RWPE1 (cell line): ENCODE measurements around the gene C21orf91.
"Not testable (repeated sequence)": the region's sequence is repeated elsewhere in the genome, so short reads cannot be mapped to it uniquely, and the experiment has no call there.

ENCODE experiments used
- CTCF ChIA-PET: fragments of 350-600 bp; sonication (Branson Sonifier 250); formaldehyde crosslinking; extraction: SDS; loops from one replicate; lab custom pipeline; 2021; lab: Yijun Ruan, JAX
- POLR2A ChIA-PET: fragments of 400-600 bp; formaldehyde crosslinking; extraction: SDS; loops from one replicate; lab custom pipeline; 2020; ENCODE audit warnings: antibody characterized with exemption; ENCODE audit not compliant: low non-redundant PET; lab: Yijun Ruan, JAX
- DNase-seq: peaks from one replicate; pipeline ENCODE4 v3.0.0; 2012; ENCODE audit warnings: low spot score
- H3K27ac ChIP-seq: fragments of 450-650 bp; 2 replicates; pipeline ENCODE4 v1.5.1; 2017
- CTCF ChIP-seq: fragments of 450-650 bp; conservative IDR thresholded peaks from 2 replicates; pipeline ENCODE4 v1.5.1; 2017; ENCODE audit warnings: low read depth, mild to moderate bottlenecking

The C21orf91 gene

GRCh38 chr21:17775431-17776126 lies 43.6 kb downstream of the C21orf91 start:
- POLR2A ChIA-PET = no interaction called here
- no peak for TF ChIP-seq CTCF
- no peak for DNase-seq
- H3K27ac ChIP-seq = no peak overlapping the region
- CTCF ChIA-PET = interaction anchor here (0.6 to 0.9 kb wide), 2 partner anchors 45 to 148 kb away, joined by 3 read pairs; no protein-coding TSS in a partner anchor

- DNase-seq, H3K27ac ChIP-seq, POLR2A ChIA-PET: not testable (repeated sequence)
- CTCF ChIA-PET = interaction anchor here (0.6 kb wide), 1 partner anchor 46 kb away, joined by 3 read pairs; no protein-coding TSS in a partner anchor
Observed at GRCh38 chr21:17775021-17775420, 44.1 kb downstream of the C21orf91 start.

DNA sequence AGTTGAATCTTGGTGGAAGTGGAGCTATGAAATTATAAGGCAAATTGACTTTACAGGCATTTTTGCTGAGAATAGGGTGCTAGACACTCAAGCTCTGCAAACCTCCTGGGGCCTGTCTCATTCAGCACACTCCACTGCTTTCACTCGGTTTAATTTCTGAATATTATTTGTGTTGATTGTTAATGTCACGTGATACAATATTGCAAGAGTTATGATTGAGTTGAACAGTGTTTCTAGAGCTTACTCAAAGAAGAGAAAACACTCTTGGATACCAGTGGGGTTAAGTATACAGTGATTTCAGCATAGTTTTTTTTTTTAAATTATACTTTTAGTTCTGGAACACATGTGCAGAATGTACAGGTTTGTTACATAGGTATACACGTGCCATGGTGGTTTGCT lies 49.7 kb downstream of the C21orf91 start:
- no peak for DNase-seq
- TF ChIP-seq CTCF = no peak
- ChIA-PET CTCF (interaction anchor here (0.6 kb wide), 2 partner anchors 31 to 271 kb away, joined by 3 to 7 read pairs; no protein-coding TSS in a partner anchor), POLR2A (no interaction called here)
- no peak overlapping the region for H3K27ac ChIP-seq

- DNase-seq = no peak
- no peak for TF ChIP-seq CTCF
- POLR2A ChIA-PET = no interaction called here
- CTCF ChIA-PET = interaction anchor here (0.6 kb wide), 2 partner anchors 30 to 270 kb away, joined by 3 to 7 read pairs; no protein-coding TSS in a partner anchor
- H3K27ac ChIP-seq = no peak overlapping the region
Observed at GRCh38 chr21:17768840-17769446, 50.2 kb downstream of the C21orf91 start.

DNA sequence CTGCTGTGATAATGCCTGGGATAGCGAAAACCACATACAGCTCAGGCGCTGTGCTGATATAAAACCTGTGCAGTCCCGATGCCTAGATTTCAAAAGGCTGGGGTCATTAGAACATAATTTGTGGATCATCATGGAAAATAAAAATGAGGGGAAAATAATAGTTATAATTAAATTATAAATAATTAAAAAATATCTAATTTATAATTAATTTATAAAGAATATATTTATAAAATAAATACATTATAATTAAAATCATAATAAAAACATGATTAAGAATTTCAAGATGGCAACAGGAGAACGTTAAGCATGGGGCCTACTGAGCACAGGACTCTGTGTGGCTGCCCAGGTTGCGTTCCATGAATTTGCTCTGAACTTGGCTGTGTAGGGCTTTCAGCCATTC lies 53.9 kb downstream of the C21orf91 start:
- no peak for DNase-seq
- POLR2A ChIA-PET = no interaction called here
- TF ChIP-seq CTCF = no peak
- no peak overlapping the region for H3K27ac ChIP-seq
- CTCF ChIA-PET = no interaction called here

DNA sequence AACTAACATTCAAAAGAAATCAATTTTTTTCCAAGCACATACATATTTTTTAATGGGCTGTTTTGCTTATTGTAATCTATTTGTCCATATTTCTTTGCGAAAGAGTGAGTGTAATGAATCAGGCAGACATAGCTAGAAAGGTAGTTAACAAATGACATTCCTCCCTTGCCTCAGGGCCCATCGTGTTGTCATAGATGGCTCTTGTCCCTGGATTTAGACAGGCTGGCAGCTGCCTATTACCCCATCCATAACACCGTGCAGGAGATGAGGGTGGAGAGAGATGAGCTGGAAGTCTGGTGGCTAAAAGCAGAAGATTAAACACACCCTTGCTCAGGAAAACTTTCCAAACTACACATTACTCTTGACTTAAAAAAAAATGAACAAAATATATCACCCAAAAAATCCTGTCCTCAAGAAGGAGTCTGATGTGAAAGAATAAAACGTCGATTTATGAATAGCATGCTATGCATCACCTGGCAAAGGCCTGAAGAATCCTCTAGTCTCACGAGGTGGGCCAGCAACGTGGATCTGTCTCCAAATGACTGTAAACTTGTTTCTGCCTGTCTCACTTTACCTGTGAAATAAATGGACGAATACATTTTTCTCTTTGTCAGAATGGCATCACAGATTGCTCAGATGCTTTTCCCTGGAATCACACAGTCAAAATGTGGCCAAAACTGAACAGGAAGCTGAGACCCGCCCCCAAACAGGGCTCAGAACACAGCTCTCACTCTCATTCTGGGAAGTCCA lies 55.7 kb downstream of the C21orf91 start:
- POLR2A ChIA-PET = no interaction called here
- no peak for DNase-seq
- CTCF ChIA-PET = interaction anchor here (0.7 kb wide), 1 partner anchor 1159 kb away, joined by 3 read pairs; no protein-coding TSS in a partner anchor
- no peak for TF ChIP-seq CTCF
- no peak overlapping the region for H3K27ac ChIP-seq
